Measurements from ENCODE around the gene PRKACA.

GRCh38 chr19:14118165-14119051 is 846 bp upstream of the PRKACA start:
- TF ChIP-seq POLR2A (IDR thresholded peaks at IDR 0.05; ENCODE audit: low read length) (no peak), GATA1 (IDR thresholded peaks at IDR 0.05; ENCODE audit: low read depth, low read length) (no peak)

Measured in erythroblast (primary cell).